Activated naive CD8-positive, alpha-beta T cell treated with anti-CD3 and anti-CD28 coated beads for 36 hours (primary cell): ENCODE results near the gene NANS. TPM values are rescaled to one million over a fixed set of nuclear protein-coding genes. Genes with fewer than 3 reads are reported as not detected.
A peak's percentile ranks its signal among the peaks of the same experiment; 100 is the strongest.

Experiments
- DNase-seq: peaks from one replicate; pipeline ENCODE4 v3.0.0; 2021
- H3K27ac Mint-ChIP-seq: one replicate; pipeline ENCODE4 v1.8.0; 2022; ENCODE audit warnings: mild to moderate bottlenecking, moderate library complexity, mixed read lengths
- H3K27me3 Mint-ChIP-seq: one replicate; pipeline ENCODE4 v1.8.0; 2022; ENCODE audit warnings: mild to moderate bottlenecking, mixed read lengths
- H3K36me3 Mint-ChIP-seq: one replicate; pipeline ENCODE4 v1.8.0; 2021; ENCODE audit warnings: mild to moderate bottlenecking, mixed read lengths
- H3K4me1 Mint-ChIP-seq: one replicate; pipeline ENCODE4 v1.8.0; 2021; ENCODE audit warnings: mixed read lengths
- H3K4me3 Mint-ChIP-seq: one replicate; pipeline ENCODE4 v1.8.0; 2022; ENCODE audit warnings: mild to moderate bottlenecking, moderate library complexity, mixed read lengths
- H3K9me3 Mint-ChIP-seq: one replicate; pipeline ENCODE4 v1.8.0; 2022; ENCODE audit warnings: mixed read lengths
- total RNA-seq, 2 experiments: library from RNA; stranded (reverse); gene quantifications; one replicate each; pipeline ENCODE4 v1.2.3, GENCODE V29; 2021

NANS gene
- total RNA-seq, 2 experiments from 2014 or later: 46.1 to 47.4 TPM

DNA sequence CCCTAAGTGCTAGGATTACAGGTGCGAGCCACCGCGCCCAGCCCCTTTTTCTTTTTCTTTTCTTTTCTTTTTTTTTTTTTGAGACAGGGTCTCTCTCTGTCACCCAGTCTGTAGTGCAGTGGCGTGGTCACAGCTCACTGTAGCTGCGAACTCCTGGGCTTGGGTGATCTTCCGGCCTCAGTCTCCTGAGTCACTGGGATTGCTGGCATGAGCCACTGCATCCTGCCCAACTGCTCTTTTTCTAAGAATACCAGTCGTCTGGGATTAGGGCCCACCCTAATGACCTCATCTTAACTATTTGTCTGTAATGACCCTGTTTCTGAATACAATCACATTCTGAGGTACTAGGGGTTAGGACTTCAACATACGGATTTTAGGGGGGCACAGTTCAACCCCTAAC is 34.1 kb upstream of the NANS start:
- Mint-ChIP-seq H3K4me3 (no peak overlapping the region), H3K4me1 (no peaks in the 10 kb centered on the region), H3K36me3 (peaks cover 15% of the 10 kb centered on the region), H3K9me3 (no peaks in the 10 kb centered on the region), H3K27me3 (no peaks in the 10 kb centered on the region), H3K27ac (no peak overlapping the region)
- DNase-seq: no peak

DNA sequence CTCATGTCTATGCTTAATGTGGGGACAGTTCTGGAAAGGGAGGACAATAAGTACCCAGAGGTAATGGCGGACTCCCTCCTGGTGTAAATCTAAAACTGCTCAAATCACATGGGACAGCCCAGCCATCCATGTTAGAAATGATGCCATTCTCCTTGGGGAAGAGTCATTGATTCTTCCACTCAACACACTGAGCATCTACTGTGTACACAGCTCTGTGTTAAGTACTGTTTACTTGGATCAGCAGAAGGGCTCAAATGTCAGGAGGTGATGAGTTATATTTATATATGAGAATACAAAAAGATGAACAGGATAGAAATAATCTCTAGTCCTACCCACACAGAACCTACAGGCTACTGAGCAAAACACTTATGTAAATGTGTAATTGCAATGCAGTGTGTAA is 31.8 kb upstream of the NANS start:
- Mint-ChIP-seq H3K36me3 (peaks cover 8% of the 10 kb centered on the region), H3K27me3 (no peaks in the 10 kb centered on the region), H3K9me3 (no peaks in the 10 kb centered on the region), H3K4me3 (no peak overlapping the region), H3K27ac (no peak overlapping the region), H3K4me1 (no peaks in the 10 kb centered on the region)
- no peak for DNase-seq

DNA sequence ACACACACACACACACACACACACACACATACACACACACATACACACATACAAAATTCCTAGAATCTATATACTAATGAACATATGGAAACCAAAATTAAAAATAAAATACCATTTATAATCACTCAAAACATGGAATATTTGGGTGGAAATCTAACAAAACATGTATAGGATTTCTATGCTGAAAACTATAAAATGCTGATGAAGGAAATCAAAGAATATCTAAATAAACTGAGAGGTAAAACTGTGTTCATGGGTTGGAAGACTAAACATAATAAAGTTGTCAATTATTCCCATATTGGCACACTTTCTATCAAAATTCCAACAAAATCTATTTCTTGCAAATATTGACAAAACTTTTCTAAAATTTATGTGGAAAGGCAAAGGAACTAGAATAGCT is 25.4 kb upstream of the NANS start:
- Mint-ChIP-seq H3K27ac (no peak overlapping the region), H3K27me3 (no peaks in the 10 kb centered on the region), H3K4me1 (peaks cover 15% of the 10 kb centered on the region), H3K4me3 (no peak overlapping the region), H3K9me3 (no peaks in the 10 kb centered on the region), H3K36me3 (peaks cover 2% of the 10 kb centered on the region)
- no peak for DNase-seq

DNA sequence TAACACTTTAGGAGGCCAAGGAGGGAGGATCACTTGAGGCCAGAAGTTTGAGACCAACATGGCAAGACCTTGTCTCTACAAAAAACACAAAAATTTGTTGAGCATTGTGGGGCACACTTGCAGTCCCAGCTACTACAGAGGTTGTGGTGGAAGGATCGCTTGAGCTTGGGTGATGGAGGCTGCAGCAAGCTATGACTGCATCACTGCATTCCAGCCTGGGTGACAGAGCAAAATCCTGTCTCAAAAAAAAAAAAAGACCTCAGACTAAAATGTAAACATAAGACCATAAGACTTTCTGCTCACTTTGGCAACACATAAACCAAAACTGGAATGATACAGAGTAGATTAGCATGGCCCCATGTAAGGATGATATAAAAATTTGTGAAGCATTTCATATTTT is 24.6 kb upstream of the NANS start:
- Mint-ChIP-seq H3K4me1 (peaks cover 15% of the 10 kb centered on the region), H3K27me3 (no peaks in the 10 kb centered on the region), H3K9me3 (no peaks in the 10 kb centered on the region), H3K4me3 (no peak overlapping the region), H3K36me3 (no peaks in the 10 kb centered on the region), H3K27ac (no peak overlapping the region)
- DNase-seq: no peak

DNA sequence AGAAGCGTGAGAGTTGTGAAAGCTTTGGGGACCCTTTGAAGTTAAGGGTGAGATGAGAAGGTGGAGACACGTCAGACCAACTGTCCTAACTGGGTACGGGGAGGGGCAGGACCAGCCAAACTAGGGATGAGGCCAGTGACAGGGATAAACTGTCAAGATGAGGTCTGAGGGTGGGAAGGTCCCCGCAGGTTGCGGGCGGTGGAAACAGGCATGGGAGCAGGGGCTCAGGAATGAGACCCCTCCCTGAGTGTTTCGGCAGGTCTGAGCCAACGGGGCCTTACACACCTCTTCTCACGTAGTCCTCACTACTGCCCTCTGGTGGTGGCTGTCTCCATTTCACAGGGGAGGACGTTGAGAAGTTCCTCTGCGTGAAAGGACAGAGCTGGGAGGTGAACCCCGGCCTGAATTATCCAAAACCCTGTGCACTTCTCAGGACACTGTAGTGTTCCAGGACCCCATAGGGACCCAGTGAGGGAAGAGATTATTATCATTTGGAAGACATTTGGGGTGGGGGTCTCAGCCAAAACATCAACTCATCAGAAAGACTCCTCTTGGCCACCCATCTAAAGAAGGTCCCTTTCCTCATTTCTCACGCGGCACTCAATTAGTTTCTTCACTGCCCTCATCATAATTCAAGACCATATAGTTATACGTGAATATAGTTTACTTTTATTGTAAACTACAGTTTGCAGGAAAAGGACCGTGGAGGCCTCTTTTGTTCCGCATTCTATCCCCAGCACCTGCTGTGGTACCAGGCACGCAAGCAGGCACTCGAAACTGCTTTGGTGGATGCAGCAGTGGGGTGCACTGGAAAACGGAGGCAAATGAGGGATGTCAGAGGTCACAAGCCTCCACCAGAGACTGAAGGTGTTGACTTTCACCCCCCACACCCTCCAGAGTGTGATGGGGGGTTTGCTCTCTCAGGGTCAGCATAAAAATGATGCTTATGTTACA is 21.7 kb upstream of the NANS start:
- Mint-ChIP-seq H3K27ac (peak overlapping the region; percentile 8), H3K4me1 (peaks cover 15% of the 10 kb centered on the region), H3K27me3 (no peaks in the 10 kb centered on the region), H3K36me3 (no peaks in the 10 kb centered on the region), H3K9me3 (no peaks in the 10 kb centered on the region), H3K4me3 (peak overlapping the region; percentile 35)
- peak; percentile 83 for DNase-seq

DNA sequence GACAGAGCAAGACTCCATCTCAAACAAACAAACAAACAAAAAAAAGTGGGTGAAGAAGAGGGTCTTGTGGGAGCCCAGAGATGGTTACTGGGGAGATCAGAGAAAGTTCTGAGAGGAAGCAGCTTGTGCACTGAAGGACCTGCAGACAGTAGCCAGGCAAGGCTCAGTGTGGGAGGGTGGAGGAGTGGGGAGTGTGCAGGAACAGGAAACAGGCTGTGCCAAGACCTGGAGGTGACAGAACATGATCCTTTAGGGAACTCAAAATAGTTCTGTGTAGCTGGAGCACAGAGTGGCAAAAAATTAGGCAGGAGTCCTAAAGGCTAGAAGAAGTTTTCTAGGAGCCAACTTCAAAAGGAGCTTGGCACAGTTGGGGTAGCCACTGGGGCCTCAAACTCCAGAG is 19.2 kb upstream of the NANS start:
- H3K9me3 Mint-ChIP-seq: no peaks in the 10 kb centered on the region
- H3K27ac Mint-ChIP-seq: no peak overlapping the region
- H3K27me3 Mint-ChIP-seq: no peaks in the 10 kb centered on the region
- DNase-seq: no peak
- H3K36me3 Mint-ChIP-seq: no peaks in the 10 kb centered on the region
- H3K4me1 Mint-ChIP-seq: peaks cover 14% of the 10 kb centered on the region
- H3K4me3 Mint-ChIP-seq: no peak overlapping the region

DNA sequence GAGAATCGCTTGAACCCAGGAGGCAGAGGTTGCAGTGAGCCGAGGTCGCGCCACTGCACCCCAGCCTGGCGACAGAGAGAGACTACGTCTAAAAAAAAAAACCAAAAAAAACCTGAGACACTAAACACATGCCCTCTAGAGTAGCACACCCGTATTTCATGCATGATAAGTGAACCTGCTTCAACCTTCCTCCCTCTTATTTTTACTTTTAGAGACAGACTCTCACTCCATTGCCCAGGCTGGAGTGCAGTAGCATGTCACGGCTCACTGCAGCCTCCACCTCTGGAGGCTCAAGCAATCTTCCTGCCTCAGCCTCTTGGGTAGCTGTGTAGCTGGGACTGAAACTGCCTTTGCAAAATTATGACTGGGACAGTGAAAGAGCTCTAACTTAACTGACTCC is 17.6 kb upstream of the NANS start:
- Mint-ChIP-seq H3K36me3 (no peaks in the 10 kb centered on the region), H3K27ac (no peak overlapping the region), H3K4me1 (peaks cover 6% of the 10 kb centered on the region), H3K27me3 (no peaks in the 10 kb centered on the region), H3K9me3 (no peaks in the 10 kb centered on the region), H3K4me3 (no peak overlapping the region)
- no peak for DNase-seq

DNA sequence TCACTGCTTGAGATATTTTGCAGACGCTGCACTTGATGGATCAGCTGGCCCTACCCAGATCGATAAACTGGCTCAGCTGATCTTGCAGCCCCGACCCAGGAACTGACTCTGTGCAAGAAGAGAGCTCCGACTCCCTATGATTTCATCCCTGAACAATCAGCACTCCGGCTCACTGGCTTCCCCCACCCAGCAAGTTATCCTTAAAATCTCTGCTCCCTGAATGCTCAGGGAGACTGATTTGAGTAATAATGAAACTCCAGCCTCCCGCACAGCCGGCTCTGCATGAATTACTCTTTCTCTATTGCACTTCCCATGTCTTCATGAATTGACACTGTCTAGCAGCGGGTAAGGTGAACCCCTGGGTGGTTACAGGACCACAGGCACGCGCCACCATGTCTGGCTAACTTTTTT is 16.9 kb upstream of the NANS start:
- H3K4me1 Mint-ChIP-seq: peaks cover 3% of the 10 kb centered on the region
- no peaks in the 10 kb centered on the region for H3K9me3 Mint-ChIP-seq
- DNase-seq: no peak
- H3K27me3 Mint-ChIP-seq: no peaks in the 10 kb centered on the region
- no peak overlapping the region for H3K27ac Mint-ChIP-seq
- no peak overlapping the region for H3K4me3 Mint-ChIP-seq
- H3K36me3 Mint-ChIP-seq: no peaks in the 10 kb centered on the region

DNA sequence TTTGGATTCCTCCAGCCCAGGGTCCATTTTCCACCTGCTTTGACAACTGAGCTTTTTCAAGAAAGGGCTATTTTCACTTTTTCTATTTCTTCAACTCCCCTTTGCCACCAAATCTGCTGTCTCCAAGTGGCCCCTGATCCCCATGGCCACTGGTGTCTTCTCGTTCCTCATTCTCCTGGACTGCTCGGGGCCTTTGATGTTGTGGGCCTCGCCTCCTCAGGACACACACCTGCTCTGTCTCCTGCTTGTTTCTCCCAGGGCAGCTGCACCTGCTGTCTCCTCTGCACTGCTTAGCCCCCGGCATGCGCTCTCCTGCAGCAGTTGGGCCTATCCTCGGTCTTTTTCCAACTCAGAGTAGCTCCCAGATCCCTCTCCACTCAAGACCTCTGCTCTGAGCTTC is 16.3 kb upstream of the NANS start:
- H3K36me3 Mint-ChIP-seq: no peaks in the 10 kb centered on the region
- DNase-seq: no peak
- H3K27me3 Mint-ChIP-seq: no peaks in the 10 kb centered on the region
- peaks cover 7% of the 10 kb centered on the region for H3K4me1 Mint-ChIP-seq
- no peak overlapping the region for H3K4me3 Mint-ChIP-seq
- H3K9me3 Mint-ChIP-seq: peaks cover 3% of the 10 kb centered on the region
- peak overlapping the region; percentile 8 for H3K27ac Mint-ChIP-seq

DNA sequence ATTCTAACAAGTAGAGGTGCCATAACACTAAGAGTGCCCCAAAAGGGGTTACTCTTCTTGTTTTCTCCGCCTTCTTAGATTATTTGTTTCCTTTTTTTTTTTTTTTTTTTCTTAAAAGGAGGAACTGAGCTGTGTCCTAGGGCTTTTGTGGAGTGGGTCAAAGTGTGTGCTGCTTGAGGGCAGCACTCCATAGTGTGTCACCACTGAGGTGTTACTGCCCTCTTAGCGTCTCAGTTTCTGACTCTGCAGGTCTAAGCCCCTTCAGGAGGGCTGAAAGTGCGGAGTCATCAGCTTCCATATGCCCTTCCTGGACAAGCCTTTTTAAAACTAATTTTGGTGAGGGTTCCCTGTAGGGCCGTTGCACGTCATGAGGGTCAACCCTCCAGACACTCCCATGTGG is 12.6 kb upstream of the NANS start:
- Mint-ChIP-seq H3K27ac (no peak overlapping the region), H3K27me3 (no peaks in the 10 kb centered on the region), H3K36me3 (peaks cover 33% of the 10 kb centered on the region), H3K9me3 (peaks cover 4% of the 10 kb centered on the region), H3K4me1 (peaks cover 21% of the 10 kb centered on the region), H3K4me3 (no peak overlapping the region)
- no peak for DNase-seq

DNA sequence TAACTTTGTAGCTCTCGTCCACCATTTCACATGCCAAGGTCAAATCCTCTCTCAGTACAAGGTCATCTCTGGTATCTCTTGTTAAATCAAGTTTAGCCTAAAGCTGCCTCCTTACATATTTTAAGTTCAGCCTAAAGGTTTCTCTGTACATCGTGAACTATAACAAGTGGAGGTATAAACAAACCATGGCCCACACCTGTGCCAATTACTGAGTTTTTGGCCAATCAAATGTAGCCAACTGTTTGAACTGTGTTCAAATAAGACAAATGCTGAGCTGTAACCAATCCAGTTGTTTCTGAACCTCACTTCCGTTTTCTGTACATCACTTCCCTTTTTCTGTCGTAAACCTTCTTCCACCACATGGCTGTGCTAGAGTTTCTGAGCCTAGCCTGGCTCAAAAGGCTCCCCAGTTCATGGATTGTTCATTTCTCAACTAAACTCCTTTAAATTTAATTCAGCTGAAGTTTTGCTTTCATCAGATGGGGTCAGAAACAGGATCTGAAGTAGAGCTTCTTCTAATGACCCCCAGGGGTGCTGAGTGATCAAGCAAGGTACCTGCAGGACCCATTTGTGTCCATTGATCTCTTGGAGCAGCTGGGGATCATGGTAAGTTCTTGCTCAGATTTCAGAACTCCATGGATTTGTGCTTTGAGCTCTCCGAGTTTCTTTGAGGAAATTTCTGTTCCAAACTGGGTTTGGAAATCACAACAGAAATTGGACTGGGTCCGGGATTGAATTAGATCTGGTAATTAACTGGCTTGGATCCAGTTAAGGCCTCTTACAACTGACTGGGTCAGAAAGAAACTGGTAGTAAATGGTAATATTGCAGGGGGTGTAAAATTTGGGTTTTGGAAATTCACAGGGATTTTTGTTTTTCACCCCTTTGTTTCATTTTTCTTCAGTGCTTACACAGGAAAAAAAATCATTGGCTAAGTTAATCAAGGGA is 11.0 kb upstream of the NANS start:
- Mint-ChIP-seq H3K4me3 (peak overlapping the region; percentile 89), H3K36me3 (peaks cover 42% of the 10 kb centered on the region)

DNA sequence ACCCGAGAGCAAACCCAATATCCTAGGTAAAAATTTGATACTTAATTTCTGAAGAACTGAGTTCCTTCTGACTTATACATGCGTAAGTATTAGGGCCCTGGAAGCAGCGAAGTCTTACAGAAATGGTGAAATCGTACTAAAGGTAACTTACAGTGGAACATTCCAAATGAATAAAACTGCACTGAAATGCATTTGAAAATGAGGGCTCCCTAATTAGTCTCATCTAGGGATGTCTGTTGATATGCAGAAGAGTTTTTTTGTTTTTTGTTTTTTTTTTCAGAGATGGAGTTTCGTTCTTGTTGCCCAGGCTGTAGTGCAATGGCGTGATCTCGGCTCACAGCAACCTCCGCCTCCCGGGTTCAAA is 10.4 kb upstream of the NANS start:
- DNase-seq: no peak
- Mint-ChIP-seq H3K27me3 (no peaks in the 10 kb centered on the region), H3K4me1 (peaks cover 31% of the 10 kb centered on the region), H3K27ac (peak overlapping the region; percentile 91), H3K9me3 (peaks cover 4% of the 10 kb centered on the region), H3K36me3 (peaks cover 46% of the 10 kb centered on the region), H3K4me3 (peak overlapping the region; percentile 89)

More for the DNA sequence above, 11.0 kb upstream of the NANS start:
- Mint-ChIP-seq H3K9me3 (peaks cover 4% of the 10 kb centered on the region), H3K4me1 (peaks cover 29% of the 10 kb centered on the region), H3K27me3 (no peaks in the 10 kb centered on the region), H3K27ac (peak overlapping the region; percentile 91)
- peak; percentile 22 for DNase-seq

DNA sequence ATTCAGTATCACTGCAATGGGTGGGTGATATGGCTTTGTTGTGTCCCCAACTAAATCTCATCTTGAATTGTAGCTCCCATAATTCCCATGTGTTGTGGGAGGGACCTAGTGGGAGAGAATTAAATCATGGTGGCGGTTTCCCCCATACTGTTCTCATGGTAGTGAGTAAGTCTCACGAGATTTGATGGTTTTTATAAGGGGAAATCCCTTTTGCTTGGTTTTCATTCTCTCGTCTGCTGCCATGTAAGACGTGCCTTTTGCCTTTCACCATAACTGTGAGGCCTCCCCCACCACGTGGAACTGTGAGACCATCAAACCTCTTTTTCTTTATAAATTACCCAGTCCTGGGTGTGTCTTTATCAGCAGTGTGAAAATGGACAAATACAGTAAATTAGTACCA is 9.5 kb upstream of the NANS start:
- peak overlapping the region; percentile 42 for H3K27ac Mint-ChIP-seq
- DNase-seq: no peak
- H3K4me1 Mint-ChIP-seq: peaks cover 31% of the 10 kb centered on the region
- H3K9me3 Mint-ChIP-seq: peaks cover 4% of the 10 kb centered on the region
- H3K27me3 Mint-ChIP-seq: no peaks in the 10 kb centered on the region
- peak overlapping the region; percentile 89 for H3K4me3 Mint-ChIP-seq
- H3K36me3 Mint-ChIP-seq: peaks cover 46% of the 10 kb centered on the region

DNA sequence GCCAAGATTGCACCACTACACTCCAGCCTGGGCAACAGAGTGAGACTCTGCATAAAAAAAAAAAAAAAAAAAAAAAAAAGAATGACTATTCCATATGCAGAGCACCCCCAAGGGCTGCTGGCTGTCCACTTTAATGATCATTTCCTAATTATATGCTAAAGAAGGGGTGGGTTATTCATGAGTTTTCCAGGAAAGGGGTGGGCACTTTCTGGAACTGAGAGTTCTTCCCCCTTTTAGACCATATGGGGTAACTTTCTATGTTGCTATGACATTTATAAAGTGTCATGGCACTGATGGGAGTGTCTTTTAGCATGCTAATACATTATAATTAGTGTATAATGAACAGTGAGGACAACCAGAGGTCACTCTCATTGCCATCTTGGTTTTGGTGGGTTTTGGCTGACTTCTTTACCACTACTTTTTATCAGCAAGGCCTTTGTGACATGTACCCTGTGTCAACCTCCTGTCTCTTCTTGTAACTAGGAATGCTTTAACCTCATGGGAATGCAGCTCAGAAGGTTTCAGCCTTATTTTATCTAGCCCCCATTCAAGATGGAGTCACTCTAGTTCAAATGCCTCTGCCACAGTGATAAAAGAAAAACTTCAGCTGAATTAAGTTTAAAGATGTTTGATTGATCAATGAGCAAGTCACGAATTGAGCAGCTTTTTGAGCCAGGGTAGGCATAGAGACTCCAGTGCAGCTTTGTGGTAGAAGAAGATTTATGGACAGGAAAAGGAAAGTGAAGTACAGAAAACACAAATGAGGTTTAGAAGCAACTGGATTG is 7.1 kb upstream of the NANS start:
- peaks cover 6% of the 10 kb centered on the region for H3K9me3 Mint-ChIP-seq
- H3K27me3 Mint-ChIP-seq: no peaks in the 10 kb centered on the region
- H3K4me3 Mint-ChIP-seq: no peak overlapping the region

DNA sequence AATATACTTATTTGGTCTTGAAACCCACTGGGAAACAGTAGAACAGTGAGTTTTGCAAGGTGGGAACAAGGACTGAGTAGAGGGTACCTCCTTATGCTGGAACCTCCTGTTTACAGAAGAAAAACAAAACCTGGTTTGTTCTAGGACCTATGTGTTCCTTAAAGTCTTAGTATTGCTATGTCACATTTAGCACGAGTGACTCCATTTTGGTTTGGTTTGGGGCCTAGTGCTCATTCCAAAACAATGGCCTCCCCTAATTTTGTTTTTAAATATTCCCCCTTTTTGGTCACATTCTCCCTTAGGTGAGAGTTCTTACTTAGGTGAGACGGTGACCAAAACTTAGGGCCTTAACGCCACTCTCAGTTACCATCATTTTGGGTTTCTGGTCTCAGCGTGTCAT is 6.2 kb upstream of the NANS start:
- DNase-seq: no peak
- peaks cover 2% of the 10 kb centered on the region for H3K9me3 Mint-ChIP-seq
- H3K27me3 Mint-ChIP-seq: no peaks in the 10 kb centered on the region
- no peak overlapping the region for H3K4me3 Mint-ChIP-seq
- peaks cover 66% of the 10 kb centered on the region for H3K36me3 Mint-ChIP-seq
- H3K4me1 Mint-ChIP-seq: peaks cover 24% of the 10 kb centered on the region
- no peak overlapping the region for H3K27ac Mint-ChIP-seq

More for the DNA sequence above, 7.1 kb upstream of the NANS start:
- Mint-ChIP-seq H3K27ac (no peak overlapping the region), H3K4me1 (peaks cover 30% of the 10 kb centered on the region), H3K36me3 (peaks cover 60% of the 10 kb centered on the region)
- no peak for DNase-seq
